KOPT-K1 (cell line): ENCODE measurements around the gene CARD18.

Experiments
- H3K27ac ChIP-seq: fragments of 200-600 bp; sonication (generic); 2 replicates; pipeline ENCODE4 v1.5.1; 2016; ENCODE audit warnings: antibody characterized with exemption, mild to moderate bottlenecking, low read depth, low read length; ENCODE audit not compliant: poor library complexity, severe bottlenecking
- H3K36me3 ChIP-seq: fragments of 200-600 bp; sonication (generic); 2 replicates; pipeline ENCODE4 v1.5.1; 2017; ENCODE audit warnings: antibody characterized with exemption, mild to moderate bottlenecking, low read length, moderate library complexity; ENCODE audit not compliant: insufficient read depth
- H3K9me3 ChIP-seq: fragments of 200-600 bp; sonication (generic); 2 replicates; pipeline ENCODE4 v1.5.1; 2017; ENCODE audit warnings: antibody characterized with exemption, low read length, mild to moderate bottlenecking; ENCODE audit not compliant: insufficient read depth, poor library complexity, severe bottlenecking

The CARD18 gene

GRCh38 chr11:105152560-105152959, 13.0 kb upstream of the CARD18 start:
- Histone ChIP-seq H3K27ac (no peak overlapping the region), H3K9me3 (no peaks in the 10 kb centered on the region), H3K36me3 (no peaks in the 10 kb centered on the region)

- Histone ChIP-seq H3K36me3 (no peaks in the 10 kb centered on the region), H3K27ac (no peak overlapping the region)
These were observed 12.5 kb upstream of the CARD18 start for GRCh38 chr11:105152021-105152512.

GRCh38 chr11:105149477-105149876, 9.9 kb upstream of the CARD18 start:
- H3K9me3 ChIP-seq: no peaks in the 10 kb centered on the region
- H3K27ac ChIP-seq: no peak overlapping the region
- H3K36me3 ChIP-seq: no peaks in the 10 kb centered on the region

More at GRCh38 chr11:105152021-105152512, 12.5 kb upstream of the CARD18 start:
- no peaks in the 10 kb centered on the region for H3K9me3 ChIP-seq

- no peak overlapping the region for H3K27ac ChIP-seq
- H3K9me3 ChIP-seq: no peaks in the 10 kb centered on the region
- no peaks in the 10 kb centered on the region for H3K36me3 ChIP-seq
These were observed 8.7 kb upstream of the CARD18 start for GRCh38 chr11:105148241-105148640.

- no peaks in the 10 kb centered on the region for H3K36me3 ChIP-seq
- H3K27ac ChIP-seq: no peak overlapping the region
- no peaks in the 10 kb centered on the region for H3K9me3 ChIP-seq
These were observed 5.3 kb upstream of the CARD18 start for GRCh38 chr11:105144887-105145286.

GRCh38 chr11:105142167-105142566, 2.6 kb upstream of the CARD18 start:
- no peak overlapping the region for H3K27ac ChIP-seq

GRCh38 chr11:105137286-105137685, 2.3 kb downstream of the CARD18 start:
- Histone ChIP-seq H3K27ac (no peak overlapping the region), H3K36me3 (no peaks in the 10 kb centered on the region), H3K9me3 (no peaks in the 10 kb centered on the region)

More at GRCh38 chr11:105142167-105142566, 2.6 kb upstream of the CARD18 start:
- Histone ChIP-seq H3K9me3 (no peaks in the 10 kb centered on the region), H3K36me3 (no peaks in the 10 kb centered on the region)

- Histone ChIP-seq H3K9me3 (no peaks in the 10 kb centered on the region), H3K36me3 (no peaks in the 10 kb centered on the region), H3K27ac (no peak overlapping the region)
These were observed 3.7 kb downstream of the CARD18 start for GRCh38 chr11:105135883-105136282.

- H3K27ac ChIP-seq: no peak overlapping the region
- no peaks in the 10 kb centered on the region for H3K9me3 ChIP-seq
- H3K36me3 ChIP-seq: no peaks in the 10 kb centered on the region
These were observed 6.7 kb downstream of the CARD18 start for GRCh38 chr11:105132716-105133511.

- Histone ChIP-seq H3K9me3 (no peaks in the 10 kb centered on the region), H3K27ac (no peak overlapping the region), H3K36me3 (no peaks in the 10 kb centered on the region)
These were observed 9.3 kb downstream of the CARD18 start for GRCh38 chr11:105130189-105130813.

- Histone ChIP-seq H3K36me3 (no peaks in the 10 kb centered on the region), H3K27ac (no peak overlapping the region), H3K9me3 (no peaks in the 10 kb centered on the region)
These were observed 14.8 kb downstream of the CARD18 start for GRCh38 chr11:105124756-105125155.

- Histone ChIP-seq H3K36me3 (no peaks in the 10 kb centered on the region), H3K27ac (no peak overlapping the region), H3K9me3 (no peaks in the 10 kb centered on the region)
These were observed 28.2 kb downstream of the CARD18 start for GRCh38 chr11:105111145-105111944.

GRCh38 chr11:105110688-105111030, 28.9 kb downstream of the CARD18 start:
- H3K36me3 ChIP-seq: no peaks in the 10 kb centered on the region
- no peak overlapping the region for H3K27ac ChIP-seq
- no peaks in the 10 kb centered on the region for H3K9me3 ChIP-seq

- Histone ChIP-seq H3K27ac (no peak overlapping the region), H3K36me3 (no peaks in the 10 kb centered on the region), H3K9me3 (no peaks in the 10 kb centered on the region)
These were observed 29.5 kb downstream of the CARD18 start for GRCh38 chr11:105109855-105110687.
